Stimulated activated CD4-positive, alpha-beta T cell treated with anti-CD3 and anti-CD28 coated beads, TNF-alpha, amount 100 ng/mL, for 48 hours (primary cell): ENCODE results near the gene NSUN6.
A peak's percentile ranks its signal among the peaks of the same experiment; 100 is the strongest.

Experiments
- DNase-seq, 3 donors: peaks; one replicate each; pipeline ENCODE4 v3.0.0-alpha.2; 2020; ENCODE audit warnings: low read depth in 3 of 3

NSUN6 gene, protein sequence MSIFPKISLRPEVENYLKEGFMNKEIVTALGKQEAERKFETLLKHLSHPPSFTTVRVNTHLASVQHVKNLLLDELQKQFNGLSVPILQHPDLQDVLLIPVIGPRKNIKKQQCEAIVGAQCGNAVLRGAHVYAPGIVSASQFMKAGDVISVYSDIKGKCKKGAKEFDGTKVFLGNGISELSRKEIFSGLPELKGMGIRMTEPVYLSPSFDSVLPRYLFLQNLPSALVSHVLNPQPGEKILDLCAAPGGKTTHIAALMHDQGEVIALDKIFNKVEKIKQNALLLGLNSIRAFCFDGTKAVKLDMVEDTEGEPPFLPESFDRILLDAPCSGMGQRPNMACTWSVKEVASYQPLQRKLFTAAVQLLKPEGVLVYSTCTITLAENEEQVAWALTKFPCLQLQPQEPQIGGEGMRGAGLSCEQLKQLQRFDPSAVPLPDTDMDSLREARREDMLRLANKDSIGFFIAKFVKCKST

DNA sequence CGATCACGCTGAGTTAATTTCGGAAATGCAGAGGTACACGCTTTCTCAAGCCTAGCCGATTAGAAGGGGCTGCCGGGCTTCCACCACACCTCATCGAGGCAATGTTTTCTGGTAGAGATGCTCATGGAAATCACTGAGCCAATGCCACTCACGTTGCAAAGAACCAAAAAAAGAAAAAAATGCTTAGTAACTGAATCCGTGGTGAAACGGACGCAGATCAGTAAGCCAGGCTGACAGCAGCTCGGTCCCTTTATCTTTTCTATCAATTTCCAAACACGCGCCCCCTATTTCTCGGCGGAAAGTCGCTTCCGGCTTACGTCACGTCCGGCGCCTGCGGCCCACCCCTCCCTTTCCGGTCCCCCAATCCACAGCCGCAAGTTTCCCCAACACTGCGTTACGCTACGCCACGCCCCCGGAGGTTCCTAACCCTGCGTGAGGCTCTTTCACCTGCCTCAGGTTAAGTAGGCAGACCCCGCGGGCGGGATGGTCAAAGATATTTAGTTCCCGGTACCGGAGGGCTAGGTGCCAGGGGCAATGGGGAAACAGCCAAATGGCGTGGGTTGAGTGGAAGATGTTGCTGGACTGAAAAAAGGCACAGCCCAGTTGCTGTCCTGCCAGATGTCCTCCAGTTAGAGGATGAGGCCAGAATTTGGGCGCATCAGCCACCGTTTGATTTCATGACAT, at the start of gene NSUN6:
Gene NSUN6, minus strand, starts transcription at position 264 of the 684 bp plus-strand sequence. CDS start 384 bp downstream, outside the sequence.
- DNase-seq, result peak; percentile 85 to 90 (median 87)

DNA sequence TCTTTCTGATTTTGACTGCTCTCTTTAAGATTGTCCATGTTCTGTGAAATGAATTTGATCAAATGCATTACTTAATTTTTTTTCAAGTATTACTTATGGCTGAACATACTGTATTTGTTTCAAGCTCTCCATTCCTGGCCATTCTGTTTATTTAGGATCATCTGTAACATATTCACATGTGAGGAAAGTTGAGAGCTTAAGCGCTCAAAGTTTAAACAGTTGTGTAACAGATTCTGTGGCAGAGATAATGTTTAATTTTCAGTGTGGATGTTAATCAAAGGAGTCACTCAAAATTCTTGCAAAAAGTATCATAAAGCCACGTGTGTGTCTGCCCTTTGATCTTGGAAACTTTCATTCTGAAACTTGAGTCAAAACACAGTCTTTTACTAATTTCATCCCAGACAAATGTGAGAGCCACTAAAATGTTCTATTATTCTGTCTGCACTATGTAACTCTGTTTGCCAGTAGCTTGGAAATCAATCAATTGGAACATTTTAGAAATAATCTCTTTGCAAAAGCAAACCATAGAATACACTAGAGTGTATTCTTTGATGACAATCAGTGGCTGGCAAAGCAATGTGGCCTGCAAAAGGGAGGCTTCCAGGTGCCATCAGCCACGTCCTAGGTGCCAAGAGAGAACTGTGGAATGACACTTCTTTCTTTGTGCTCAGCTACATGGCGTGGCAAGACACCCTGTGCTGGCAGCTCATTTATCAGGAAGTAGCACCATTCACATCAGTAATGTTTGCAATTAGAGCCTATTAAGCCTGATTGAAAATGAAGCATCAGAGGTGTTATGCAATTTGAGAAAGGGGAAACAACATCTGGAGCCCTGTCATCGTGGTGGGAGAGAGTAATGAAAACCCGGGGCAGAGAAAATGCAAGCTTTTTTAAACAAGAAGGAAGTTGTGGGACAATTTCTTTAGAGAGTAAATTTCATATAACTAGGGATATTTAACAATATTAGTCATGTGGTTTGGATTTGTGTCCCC, 48.8 kb upstream of the NSUN6 start:
- DNase-seq, result no peak

DNA sequence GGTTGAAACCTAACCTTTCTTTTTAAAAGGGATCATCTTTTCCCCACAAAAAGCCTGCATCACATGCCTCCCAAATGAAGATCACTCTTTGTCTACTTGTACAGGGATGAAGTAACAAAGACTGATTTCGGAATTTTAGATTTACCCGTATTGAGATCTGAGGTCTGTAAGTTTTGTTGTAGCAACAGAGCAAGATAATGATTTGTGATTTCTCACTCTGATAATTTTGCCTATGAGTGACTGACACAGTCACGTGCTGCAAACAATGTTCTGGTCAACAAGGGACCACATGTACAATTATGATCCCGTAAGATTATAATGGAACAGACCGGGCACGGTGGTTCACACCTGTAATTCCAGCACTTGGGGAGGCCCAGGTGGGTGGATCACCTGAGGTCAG, 39.2 kb upstream of the NSUN6 start:
- DNase-seq, result no peak

DNA sequence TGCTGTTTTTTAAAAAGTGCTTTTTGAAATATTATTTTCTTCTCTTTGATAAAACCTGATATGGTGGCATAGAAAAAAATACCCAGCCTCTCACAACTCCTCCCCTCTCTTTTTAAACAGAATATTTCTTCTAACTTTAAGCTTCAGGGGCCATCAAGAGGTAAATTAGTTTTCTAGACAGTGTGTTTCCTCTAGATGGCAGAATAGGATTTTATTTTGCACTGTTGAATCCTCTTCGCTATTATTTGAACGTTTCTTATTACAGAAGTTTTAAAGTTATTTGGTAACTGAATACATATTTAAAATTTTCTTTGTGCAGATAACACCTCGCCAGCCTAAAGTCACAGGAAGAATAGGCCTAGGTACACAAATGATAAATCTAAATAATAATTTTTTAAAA, 38.1 kb upstream of the NSUN6 start:
- no peak for DNase-seq

DNA sequence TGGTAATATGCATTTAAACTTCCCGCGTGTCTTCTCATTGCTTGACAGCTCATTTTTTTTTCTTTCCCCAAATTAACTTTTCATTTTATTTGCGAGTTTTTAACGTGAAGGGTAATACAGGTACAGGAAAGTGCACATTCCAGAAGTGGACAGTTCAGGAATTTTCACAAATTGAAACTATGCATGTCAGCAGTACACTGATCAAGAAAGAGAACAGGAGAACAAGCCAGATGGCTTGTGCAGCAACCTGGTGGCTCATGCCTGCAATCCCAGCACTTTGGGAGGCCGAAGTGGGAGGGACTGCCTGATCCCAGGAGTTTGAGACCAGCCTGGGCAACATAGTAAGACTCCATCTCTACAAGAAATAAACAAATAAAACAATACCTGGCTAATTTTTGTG, 36.3 kb upstream of the NSUN6 start:
- DNase-seq, result no peak

DNA sequence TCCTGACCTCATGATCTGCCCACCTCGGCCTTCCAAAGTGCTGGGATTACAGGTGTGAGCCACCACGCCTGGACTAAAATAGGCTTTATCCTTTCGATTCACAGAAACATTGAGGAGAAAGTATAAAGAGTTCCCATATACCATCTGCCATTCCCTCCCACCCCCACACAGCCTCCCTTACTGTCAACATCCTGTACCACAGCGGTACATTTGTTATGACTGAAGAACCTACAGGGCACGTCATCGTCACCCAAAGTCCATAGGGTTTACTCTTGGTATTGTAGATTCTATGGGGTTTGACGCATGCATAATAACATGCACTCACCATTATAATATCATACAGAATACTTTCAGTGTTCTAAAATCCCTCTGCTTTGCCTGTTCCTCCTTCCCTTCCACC, 35.8 kb upstream of the NSUN6 start:
- no peak for DNase-seq

DNA sequence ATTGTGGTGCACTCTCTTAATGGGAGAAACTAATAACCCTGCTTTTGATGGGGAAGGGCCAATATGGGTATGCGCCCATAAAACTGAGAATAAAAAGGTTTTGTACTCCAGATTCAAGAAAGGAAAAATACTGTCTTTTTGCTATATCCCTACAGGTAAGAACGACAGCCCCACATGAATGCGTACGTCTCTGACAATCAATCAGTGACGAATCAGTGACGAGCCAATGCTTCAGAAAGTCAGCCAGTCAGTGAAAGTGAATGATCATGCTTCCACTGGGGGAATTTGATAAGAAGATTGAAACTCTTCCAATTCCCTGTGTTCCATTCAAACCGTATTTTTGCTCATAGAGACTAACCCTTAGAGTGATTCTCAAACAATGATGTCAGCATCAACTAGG, 34.2 kb upstream of the NSUN6 start:
- no peak for DNase-seq

DNA sequence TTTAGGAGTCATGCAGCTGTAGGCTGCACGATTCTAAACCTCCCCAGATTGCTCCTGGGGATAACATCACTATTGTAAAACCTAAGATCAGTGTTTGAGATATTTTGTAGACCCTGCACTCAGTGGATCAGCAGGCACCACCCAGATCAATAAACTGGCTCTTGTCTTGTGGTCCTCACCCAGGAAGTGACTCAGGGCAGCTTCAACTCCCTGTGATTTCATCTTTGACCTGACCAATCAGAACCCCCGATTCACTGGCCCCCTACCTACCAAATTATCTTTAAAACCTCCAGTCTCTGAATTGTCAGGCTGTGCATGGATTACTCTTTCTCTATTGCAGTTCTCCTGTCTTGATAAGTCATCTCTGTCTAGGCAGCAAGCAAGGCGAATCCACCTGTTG, 33.6 kb upstream of the NSUN6 start:
- DNase-seq, result no peak

DNA sequence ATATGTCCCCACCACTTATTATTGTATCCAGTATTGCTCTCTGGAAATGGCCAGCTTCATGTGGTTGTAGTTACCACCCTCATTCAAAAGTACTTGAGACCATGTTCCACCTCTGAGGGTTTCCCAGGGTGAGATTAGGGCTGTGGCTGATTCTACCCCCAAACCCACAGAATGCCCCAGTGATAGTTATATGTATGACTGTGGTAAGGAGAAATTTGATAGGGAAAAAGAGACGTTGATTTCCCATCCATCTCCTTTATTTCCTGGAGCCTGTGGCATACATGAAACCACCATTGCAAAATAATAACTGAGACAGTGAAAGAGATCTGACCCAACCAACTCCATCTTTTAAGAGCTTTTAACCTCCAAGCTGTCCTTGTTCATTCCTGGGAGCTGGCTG, 33.0 kb upstream of the NSUN6 start:
- DNase-seq, result no peak

DNA sequence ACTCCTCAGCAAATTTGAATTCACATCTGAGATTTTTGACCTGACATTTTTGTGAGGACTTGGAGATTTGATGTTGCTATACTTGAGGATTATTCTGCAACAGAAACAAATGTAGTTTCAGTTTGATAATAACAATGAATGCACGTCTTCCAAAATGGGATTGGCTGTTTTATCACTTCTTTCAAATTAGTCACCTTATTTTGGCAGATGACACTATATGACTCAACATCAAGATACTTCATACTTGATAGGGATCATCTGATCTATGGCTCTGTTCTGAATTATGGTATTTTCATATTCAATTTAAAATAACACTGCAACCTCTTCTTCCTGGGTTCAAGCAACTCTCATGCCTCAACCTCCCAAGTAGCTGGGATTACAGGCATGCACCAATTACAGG, 32.0 kb upstream of the NSUN6 start:
- DNase-seq, result no peak

DNA sequence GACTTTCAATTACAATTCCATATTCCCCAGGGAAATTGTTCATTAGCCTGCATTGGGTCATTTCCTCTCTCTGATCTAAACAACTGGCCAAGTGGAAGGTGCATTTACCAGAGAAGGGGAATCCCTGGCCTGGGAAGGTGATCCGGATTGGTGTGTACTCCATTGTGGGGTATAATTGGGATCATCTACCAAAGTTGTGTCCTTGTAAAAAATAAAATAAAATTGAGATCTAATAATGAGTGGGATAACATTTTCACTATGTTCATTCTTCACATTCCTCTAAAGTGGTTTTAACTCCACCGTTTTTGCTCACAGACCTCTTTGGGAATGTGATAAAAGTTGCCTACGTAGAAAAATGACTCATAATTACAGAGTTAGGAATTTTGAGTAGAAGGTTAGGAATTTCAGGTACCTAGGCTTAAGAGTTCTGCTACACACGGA, 30.6 kb upstream of the NSUN6 start:
- DNase-seq, result no peak

DNA sequence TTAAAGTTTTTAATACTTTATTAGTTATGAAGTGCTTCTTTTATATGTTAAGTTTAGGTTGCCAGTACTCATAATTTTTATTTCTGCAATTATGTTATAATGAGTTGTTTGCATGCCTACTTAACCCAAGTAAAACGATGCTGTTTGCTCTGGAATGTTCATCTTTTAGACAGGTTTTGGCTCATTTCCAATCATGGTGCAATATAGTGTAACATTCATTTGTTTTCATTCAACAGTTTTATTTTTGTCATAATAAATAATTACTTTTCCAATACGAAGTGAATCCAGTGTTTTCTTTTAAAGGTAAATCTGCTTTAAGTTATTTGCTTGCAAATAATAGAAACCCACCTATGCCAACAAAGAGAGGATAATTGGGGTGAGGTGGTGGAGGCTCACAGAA, 30.0 kb upstream of the NSUN6 start:
- DNase-seq, result no peak

DNA sequence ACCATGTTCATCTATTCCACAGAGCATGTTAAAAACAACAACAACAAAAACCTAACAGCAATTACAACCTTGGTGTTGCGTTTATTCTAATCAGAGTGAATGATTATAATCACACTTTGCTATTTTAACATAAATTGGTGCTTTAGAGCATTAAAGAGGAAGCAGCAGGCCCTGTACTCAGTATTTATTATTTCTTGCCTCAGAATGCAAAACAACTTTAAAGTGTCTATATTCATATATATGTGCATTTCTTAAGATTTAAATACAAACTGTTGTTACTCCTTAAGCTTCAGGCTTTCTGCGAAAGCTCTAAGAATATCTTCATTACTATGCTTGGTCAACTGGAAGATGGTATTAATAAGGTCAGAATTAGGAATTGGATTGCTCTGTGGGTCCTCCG, 29.4 kb upstream of the NSUN6 start:
- DNase-seq, result no peak

DNA sequence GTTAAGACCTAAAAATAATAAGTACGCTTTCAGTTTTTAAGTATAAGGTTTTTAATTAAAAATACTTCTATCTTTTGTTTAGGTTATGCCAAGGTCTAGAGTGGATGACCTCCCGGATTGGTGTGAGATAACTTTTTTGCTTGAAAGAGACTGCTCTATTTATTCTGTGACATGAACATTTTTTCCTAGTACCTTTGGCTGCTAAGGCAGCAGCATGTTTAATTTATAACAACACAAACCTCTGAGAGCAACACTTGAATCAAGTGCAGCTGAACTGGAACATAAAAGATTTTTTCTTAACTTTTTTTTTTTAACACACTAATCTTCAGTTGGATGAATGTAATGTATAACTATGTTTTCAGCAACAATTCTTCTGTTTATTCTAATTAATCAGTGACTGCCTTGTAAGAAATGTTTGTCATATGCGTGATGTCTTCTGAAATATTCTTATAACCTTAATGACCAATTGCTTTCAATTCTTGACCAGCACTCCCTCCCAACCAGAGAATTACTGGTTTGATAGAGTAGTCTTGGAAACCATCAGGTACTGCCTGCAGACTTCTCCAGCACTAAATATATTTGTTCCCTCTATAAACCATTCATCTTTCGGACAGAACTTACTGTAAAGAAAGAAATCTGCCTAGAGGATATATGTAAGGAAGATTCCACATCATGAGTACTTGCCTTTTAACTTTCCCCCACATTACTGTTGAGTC, 23.9 kb upstream of the NSUN6 start:
- DNase-seq, result no peak

DNA sequence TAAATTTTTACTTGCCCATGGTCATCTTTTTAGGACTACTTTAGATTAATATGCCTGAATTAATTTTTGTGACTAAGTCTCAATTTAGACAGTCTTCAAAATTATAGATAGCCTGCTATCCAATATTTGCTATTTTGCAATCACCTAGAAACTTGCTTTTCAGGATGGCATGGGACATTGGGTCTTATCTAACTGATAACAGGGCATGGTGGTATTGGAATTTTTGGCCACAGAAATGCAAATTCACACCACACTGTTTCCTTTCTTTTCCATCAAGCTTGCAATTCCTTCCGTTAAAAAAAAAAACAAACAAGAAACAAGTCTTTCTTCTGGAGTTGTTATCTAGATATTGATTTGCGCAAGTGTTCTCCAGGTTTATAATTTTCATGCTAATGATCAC, 16.6 kb upstream of the NSUN6 start:
- no peak for DNase-seq

DNA sequence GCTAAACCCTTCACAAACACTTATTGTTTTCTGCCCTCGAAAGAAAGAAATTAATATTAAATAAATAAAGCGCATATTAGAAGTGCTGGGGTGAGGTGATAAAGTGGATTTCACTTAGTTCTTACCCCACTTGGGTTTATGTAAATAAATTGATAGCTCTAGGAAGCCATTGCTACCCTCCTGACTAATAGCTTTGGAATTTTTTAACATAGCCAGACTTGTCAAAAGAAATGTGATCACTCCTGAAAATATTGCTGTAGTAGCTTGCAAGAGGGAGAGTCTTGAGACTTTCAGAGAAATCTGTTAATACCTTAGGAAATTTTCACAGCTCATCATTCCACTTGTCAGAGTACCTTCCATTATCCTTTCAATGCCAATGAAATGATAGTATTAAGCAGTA, 15.4 kb upstream of the NSUN6 start:
- DNase-seq, result no peak

DNA sequence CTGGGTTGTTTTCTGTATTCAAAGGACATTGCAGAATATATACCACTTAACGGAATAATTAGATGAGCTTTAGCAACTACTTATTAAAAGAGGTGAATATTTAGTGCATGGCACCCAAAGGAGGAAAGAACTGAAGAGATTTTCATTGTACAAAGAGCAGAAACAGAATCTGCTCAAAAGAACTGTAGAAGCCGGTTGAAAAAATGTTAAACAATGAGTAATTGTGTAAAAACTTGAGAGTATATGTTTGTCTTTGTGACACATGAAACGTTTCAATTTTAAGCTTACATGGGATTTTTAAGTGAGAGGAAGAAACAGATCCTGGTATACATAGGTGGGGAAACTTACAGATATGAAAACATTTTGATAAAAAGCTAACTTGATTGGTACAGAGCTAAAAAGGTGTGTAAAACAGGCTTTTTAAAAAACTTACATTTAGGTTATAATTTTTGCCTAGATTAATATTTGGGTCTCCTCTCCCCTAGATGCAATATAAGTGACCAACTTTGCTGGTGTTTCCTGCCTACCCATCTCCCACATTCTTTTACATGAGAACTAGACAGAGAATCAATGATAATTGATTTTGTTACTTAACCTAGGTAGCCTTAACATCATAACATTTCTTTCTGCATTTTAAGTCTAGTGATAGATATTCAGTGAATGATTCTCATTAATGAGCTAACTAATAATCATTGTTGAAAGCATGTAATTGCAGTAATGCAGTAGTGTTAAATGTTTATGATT, 14.6 kb upstream of the NSUN6 start:
- DNase-seq, result no peak

DNA sequence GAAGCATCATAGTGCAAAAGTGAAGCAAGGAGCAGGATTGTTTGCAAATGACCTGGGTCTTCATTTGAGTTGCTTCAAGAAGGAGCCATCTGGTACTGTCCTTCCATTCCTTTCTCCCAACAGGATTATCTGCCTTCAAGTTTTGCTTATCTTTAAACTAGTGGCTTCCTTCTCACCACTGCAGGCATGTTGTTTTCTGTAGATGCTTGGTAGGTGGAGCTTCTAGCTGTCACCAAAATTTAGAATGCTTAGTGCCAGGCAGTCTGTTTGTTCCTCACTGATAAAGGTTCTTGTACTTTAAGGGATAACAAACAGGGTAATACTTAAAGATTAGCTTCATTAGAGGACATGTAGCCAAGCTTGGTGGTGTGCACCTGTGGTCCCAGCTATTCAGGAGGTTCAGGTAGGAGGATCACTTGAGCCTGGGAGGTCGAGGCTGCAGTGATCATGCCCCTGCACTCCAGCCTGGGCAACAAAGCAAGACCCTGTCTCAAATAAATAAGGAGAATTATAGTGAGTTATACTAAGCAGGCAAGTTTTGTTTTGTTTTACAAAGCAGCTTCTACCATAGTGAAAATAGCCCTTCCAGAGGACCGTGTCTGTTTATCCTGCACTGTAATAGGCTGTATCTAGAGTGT, 13.6 kb upstream of the NSUN6 start:
- DNase-seq, result no peak

DNA sequence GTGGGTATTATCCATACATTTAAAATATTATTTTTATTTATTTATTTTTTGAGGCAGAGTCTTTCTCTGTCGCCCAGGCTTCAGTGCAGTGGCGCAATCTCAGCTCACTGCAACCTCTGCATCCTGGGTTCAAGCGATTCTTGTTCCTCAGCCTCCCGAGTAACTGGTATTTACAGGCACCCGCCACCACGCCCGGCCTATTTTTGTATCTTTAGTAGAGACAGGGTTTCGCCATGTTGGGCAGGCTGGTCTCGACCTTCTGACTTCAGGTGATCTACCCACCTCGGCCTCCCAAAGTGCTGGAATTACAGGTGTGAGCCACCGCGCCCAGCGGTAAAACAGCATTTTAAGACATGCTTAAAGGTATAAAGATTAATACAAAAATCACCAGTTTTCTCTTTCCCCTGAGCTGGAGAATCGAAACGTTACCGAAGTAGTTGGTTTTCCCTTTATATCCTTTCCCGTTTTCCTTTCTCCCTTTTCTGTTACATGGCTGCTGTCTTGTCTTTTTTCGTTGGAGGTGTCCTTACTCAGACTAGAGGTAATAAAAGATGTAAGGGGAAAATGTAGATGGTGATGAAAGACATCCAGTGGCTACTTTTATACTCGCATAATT, 9.5 kb upstream of the NSUN6 start:
- no peak for DNase-seq
